ENCODE measurements around the gene NRIP1. TPM values are rescaled to one million over a fixed set of nuclear protein-coding genes. Genes with fewer than 3 reads are reported as not detected.

The NRIP1 gene
- total RNA-seq, 1 experiment from 2014 or later: 10.4 TPM

DNA sequence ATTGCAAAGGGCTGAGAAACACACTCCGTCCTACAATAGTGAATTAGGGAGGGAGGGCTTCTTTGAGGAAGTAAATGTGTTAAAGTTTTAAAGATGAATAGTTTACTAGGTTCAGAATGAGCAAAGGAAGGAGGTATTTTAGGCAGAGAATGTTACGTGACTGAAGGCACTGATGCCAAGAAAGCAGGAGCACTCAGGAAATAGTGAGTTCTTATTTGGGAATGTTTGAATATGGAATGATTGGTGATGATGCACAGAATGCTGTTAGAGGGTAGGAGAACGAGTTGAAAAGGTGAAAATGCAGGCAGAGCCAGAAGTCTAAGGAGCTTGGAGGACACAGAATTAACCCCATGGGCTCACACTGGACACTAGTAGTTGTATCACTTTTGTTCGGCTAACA is 108.0 kb downstream of the NRIP1 start:
- no peak overlapping the region for H2BK5ac ChIP-seq (ENCODE audit: insufficient read length, low read length)
- H3K27ac ChIP-seq (ENCODE audit: insufficient read length, low read depth, low read length): no peak overlapping the region
- no peak overlapping the region for H4K8ac ChIP-seq (replicated peaks; ENCODE audit: insufficient read length, low read depth, low read length)
- TF ChIP-seq, protein P1, sequence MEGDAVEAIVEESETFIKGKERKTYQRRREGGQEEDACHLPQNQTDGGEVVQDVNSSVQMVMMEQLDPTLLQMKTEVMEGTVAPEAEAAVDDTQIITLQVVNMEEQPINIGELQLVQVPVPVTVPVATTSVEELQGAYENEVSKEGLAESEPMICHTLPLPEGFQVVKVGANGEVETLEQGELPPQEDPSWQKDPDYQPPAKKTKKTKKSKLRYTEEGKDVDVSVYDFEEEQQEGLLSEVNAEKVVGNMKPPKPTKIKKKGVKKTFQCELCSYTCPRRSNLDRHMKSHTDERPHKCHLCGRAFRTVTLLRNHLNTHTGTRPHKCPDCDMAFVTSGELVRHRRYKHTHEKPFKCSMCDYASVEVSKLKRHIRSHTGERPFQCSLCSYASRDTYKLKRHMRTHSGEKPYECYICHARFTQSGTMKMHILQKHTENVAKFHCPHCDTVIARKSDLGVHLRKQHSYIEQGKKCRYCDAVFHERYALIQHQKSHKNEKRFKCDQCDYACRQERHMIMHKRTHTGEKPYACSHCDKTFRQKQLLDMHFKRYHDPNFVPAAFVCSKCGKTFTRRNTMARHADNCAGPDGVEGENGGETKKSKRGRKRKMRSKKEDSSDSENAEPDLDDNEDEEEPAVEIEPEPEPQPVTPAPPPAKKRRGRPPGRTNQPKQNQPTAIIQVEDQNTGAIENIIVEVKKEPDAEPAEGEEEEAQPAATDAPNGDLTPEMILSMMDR (conservative IDR thresholded peaks at IDR 0.05): no peak
- H3K4me3 Mint-ChIP-seq: no peak overlapping the region
- H3K79me1 ChIP-seq (ENCODE audit: insufficient read depth, low read depth, low read length, poor library complexity, severe bottlenecking): no peaks in the 10 kb centered on the region
- no peaks in the 10 kb centered on the region for H3K27me3 ChIP-seq (ENCODE audit: insufficient read depth, low read length)
- H3K79me2 ChIP-seq (ENCODE audit: insufficient read depth, low read length): no peaks in the 10 kb centered on the region
- H2BK12ac ChIP-seq (ENCODE audit: insufficient read length, low read depth, low read length): no peak overlapping the region
- 100% methylated on average over 1 of the region's 4 CpGs for WGBS (ENCODE audit: extremely low coverage, insufficient read length, low lambda C conversion rate)
- no peak overlapping the region for H3K4ac ChIP-seq (ENCODE audit: low read depth, low read length)
- no peak overlapping the region for H2BK20ac ChIP-seq (ENCODE audit: low read depth, low read length, poor library complexity, severe bottlenecking)
- H3K18ac ChIP-seq (ENCODE audit: insufficient read length, low read depth, low read length): no peak overlapping the region
- no peaks in the 10 kb centered on the region for H3K36me3 Mint-ChIP-seq (ENCODE audit: insufficient read depth in 1 of 3, low read depth in 3 of 3)
- H3K23ac ChIP-seq (ENCODE audit: insufficient read length, low read depth, low read length): no peak overlapping the region
- H3K9me3 ChIP-seq (ENCODE audit: control insufficient read depth, low read depth, low read length): no peaks in the 10 kb centered on the region
- H4K5ac ChIP-seq (ENCODE audit: insufficient read length, low read depth, low read length): no peak overlapping the region
- no peaks in the 10 kb centered on the region for H3K9me3 Mint-ChIP-seq
- H2BK15ac ChIP-seq (ENCODE audit: low read depth, low read length): no peak overlapping the region
- H3T11ph ChIP-seq (ENCODE audit: low read length): no peak overlapping the region
- no peak for DNase-seq
- H3K9ac ChIP-seq (ENCODE audit: extremely low read depth, insufficient read length, low read length): no peak overlapping the region
- no peak overlapping the region for H2AFZ ChIP-seq (ENCODE audit: low read length)
- no peak overlapping the region for H3K14ac ChIP-seq (ENCODE audit: insufficient read depth, low read length)
- no peak overlapping the region for H2AK5ac ChIP-seq (ENCODE audit: insufficient read length, low read length)
- no peak overlapping the region for H3K27ac Mint-ChIP-seq
- no peaks in the 10 kb centered on the region for H4K20me1 ChIP-seq (ENCODE audit: control insufficient read depth, insufficient read depth, insufficient read length)
- H3K27me3 Mint-ChIP-seq (ENCODE audit: low read depth): no peaks in the 10 kb centered on the region
- H4K91ac ChIP-seq (ENCODE audit: insufficient read length, low read depth, low read length): no peak overlapping the region
- H3K4me1 ChIP-seq (ENCODE audit: insufficient read depth, low read length): no peaks in the 10 kb centered on the region
- H3K4me2 ChIP-seq (ENCODE audit: insufficient read depth, insufficient read length, low read length): no peak overlapping the region
- H3K4me1 Mint-ChIP-seq: peaks cover 5 to 7% of the 10 kb centered on the region in 2 experiments; a peak in 2 of 4 replicates
- no peak overlapping the region for H2BK120ac ChIP-seq (ENCODE audit: low read depth, low read length, poor library complexity, severe bottlenecking)
- H3K23me2 ChIP-seq (ENCODE audit: insufficient read length, low read depth, low read length, poor library complexity, severe bottlenecking): no peaks in the 10 kb centered on the region
- no peak overlapping the region for H3K56ac ChIP-seq (ENCODE audit: insufficient read length, low read depth, low read length)
